PFSK-1 (cell line): Measurements from ENCODE around the gene TMEM39A.

Source experiments
- FOXP2 ChIP-seq: optimal IDR thresholded peaks from 2 replicates; pipeline ENCODE3; 2011; ENCODE audit warnings: borderline replicate concordance, control low read depth, inconsistent platforms; ENCODE audit not compliant: insufficient read depth; ENCODE audit errors: extremely low read length, extremely low read depth
- POLR2AphosphoS5 ChIP-seq: IDR thresholded peaks from 2 replicates; pipeline ENCODE4 v1.6.1; 2012; ENCODE audit warnings: low read depth, mild to moderate bottlenecking, control low read depth, low read length, moderate library complexity
- SIN3A ChIP-seq: IDR thresholded peaks from 2 replicates; pipeline ENCODE4 v1.6.1; 2012; ENCODE audit warnings: mild to moderate bottlenecking, low read length, moderate library complexity, borderline replicate concordance; ENCODE audit not compliant: insufficient read depth
- TAF1 ChIP-seq: IDR thresholded peaks from 2 replicates; pipeline ENCODE4 v1.6.1; 2012; ENCODE audit warnings: low read length, control low read depth, borderline replicate concordance; ENCODE audit not compliant: insufficient read depth
- TF ChIP-seq, protein P1 (sequence below), 2 experiments: IDR thresholded peaks; 2 replicates each; pipeline versions ENCODE4 v1.6.1 to v1.8.0; 2011 to 2012; ENCODE audit warnings: low read depth in 2 of 2, low read length in 2 of 2, control low read depth in 1 of 2, inconsistent platforms in 1 of 2, mild to moderate bottlenecking in 1 of 2, moderate library complexity in 1 of 2; ENCODE audit not compliant: insufficient read depth in 1 of 2

TMEM39A gene

DNA sequence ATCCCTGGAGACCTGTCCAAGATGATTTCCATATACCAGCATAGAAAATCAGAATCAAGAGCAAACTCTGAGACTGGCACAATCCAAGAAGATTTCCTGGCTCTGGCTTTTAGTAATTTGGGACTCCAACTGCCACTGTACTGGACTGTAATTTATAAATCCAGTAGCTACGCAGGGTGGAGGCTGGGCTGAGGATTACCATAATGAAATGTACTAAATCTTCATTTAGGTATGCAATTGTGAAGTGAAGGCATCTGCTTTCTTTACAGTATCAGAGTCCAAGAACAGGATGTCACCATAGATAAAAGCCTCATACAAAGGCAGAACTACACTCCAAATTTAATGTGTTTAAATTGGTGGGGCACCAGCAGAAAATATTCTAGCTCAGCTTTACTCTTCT, 46.5 kb downstream of the TMEM39A start:
- TF ChIP-seq FOXP2 (no peak), SIN3A (no peak), POLR2AphosphoS5 (no peak), TAF1 (no peak)
- TF ChIP-seq, protein P1, sequence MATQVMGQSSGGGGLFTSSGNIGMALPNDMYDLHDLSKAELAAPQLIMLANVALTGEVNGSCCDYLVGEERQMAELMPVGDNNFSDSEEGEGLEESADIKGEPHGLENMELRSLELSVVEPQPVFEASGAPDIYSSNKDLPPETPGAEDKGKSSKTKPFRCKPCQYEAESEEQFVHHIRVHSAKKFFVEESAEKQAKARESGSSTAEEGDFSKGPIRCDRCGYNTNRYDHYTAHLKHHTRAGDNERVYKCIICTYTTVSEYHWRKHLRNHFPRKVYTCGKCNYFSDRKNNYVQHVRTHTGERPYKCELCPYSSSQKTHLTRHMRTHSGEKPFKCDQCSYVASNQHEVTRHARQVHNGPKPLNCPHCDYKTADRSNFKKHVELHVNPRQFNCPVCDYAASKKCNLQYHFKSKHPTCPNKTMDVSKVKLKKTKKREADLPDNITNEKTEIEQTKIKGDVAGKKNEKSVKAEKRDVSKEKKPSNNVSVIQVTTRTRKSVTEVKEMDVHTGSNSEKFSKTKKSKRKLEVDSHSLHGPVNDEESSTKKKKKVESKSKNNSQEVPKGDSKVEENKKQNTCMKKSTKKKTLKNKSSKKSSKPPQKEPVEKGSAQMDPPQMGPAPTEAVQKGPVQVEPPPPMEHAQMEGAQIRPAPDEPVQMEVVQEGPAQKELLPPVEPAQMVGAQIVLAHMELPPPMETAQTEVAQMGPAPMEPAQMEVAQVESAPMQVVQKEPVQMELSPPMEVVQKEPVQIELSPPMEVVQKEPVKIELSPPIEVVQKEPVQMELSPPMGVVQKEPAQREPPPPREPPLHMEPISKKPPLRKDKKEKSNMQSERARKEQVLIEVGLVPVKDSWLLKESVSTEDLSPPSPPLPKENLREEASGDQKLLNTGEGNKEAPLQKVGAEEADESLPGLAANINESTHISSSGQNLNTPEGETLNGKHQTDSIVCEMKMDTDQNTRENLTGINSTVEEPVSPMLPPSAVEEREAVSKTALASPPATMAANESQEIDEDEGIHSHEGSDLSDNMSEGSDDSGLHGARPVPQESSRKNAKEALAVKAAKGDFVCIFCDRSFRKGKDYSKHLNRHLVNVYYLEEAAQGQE (IDR thresholded peaks at IDR 0.05; ENCODE audit: insufficient read depth in 1 of 2, low read depth in 2 of 2, low read length in 2 of 2) = no peak

DNA sequence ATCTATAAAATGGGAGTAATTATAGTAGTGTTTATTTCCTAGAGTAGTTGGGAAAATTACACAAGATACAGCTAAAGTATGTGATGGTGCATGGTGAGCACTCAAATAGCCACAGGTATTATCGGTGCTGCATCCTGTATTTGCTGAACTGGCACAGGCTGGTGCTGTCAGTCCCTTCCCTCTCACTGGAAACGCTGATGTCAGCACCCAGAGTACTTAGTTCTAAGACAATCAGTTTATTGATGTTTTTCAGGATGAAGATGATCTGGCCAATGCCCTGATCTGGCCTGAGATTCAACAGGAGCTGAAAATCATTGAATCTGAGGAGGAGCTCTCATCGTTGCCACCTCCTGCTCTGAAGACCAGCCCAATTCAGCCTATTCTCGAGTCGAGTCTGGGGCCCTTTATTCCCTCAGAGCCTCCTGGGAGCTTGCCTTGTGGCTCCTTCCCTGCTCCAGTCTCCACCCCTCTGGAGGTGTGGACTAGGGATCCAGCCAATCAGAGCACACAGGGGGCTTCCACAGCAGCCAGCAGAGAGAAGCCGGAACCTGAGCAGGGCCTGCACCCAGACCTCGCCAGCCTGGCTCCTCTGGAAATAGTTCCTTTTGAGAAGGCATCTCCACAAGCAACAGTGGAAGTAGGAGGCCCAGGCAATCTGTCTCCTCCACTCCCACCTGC, 49.7 kb downstream of the TMEM39A start:
- TF ChIP-seq POLR2AphosphoS5 (no peak), FOXP2 (no peak), SIN3A (no peak), TAF1 (no peak)
- TF ChIP-seq, protein P1 (IDR thresholded peaks at IDR 0.05; ENCODE audit: insufficient read depth in 1 of 2, low read depth in 2 of 2, low read length in 2 of 2) = no peak

DNA sequence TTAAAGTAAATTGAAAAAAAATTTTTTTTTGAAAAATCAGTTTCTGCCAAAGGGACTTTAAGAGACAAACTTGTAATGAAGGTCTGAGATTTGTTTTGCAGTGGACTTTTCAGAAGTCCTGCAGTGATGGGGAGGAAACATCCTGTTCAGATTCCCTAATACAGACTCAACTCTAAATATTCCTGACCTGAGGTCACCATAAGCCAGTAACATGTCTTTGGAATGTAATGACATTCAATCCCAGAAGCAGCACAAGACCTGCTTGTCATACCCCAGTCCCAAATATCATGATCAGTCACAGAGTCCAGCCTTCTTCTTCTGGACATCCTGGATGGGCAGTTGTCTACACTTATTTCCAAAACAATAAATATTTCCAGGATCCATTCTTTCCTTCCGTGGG, 53.6 kb downstream of the TMEM39A start:
- TF ChIP-seq FOXP2 (no peak), TAF1 (no peak), POLR2AphosphoS5 (no peak), SIN3A (no peak)
- TF ChIP-seq, protein P1 (IDR thresholded peaks at IDR 0.05; ENCODE audit: insufficient read depth in 1 of 2, low read depth in 2 of 2, low read length in 2 of 2) = no peak

DNA sequence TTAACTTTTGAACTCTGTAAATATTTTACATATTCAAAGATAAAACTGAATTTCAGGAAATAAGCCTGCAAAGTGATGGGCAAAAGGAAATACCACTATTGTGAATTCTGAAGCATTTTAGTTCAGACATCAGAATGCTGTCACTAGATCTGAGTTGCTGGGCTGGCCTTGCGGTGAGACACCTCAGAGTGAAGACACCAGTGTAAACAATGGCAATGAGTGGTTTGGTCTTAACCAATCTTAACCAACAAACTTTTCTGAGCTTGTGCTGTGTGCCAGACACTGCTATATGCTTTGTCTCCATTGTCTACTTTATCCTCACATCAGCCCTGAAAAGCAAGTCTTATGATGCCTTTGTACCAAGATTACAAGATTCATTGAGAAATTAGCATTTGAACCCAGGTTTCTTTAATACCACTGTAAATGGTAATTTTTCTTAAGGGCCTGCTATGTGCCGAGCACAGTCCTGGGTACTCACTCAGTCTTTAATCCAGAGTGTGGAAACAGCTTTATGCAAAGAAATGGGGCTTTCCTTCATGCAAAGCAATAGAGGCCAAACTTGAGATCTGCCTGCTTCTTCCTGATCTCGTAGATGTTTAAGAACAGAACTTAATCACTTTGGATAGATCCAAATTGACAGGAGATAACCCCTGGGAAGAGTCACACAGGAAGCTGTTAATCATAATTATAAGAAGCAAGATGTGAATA, 55.0 kb downstream of the TMEM39A start:
- TF ChIP-seq, protein P1 (IDR thresholded peaks at IDR 0.05; ENCODE audit: insufficient read depth in 1 of 2, low read depth in 2 of 2, low read length in 2 of 2) = no peak
- TF ChIP-seq POLR2AphosphoS5 (no peak), TAF1 (no peak), FOXP2 (no peak), SIN3A (no peak)
